Effector memory CD4-positive, alpha-beta T cell (primary cell): ENCODE measurements around the gene SLC52A3.

Source experiments
- DNase-seq, 3 donors: peaks; one replicate each; pipeline ENCODE4 v3.0.0-alpha.2; 2020
- H3K27ac ChIP-seq: 2 replicates; pipeline ENCODE4 v1.7.0; 2013; ENCODE audit warnings: mild to moderate bottlenecking, low read length, moderate library complexity; ENCODE audit not compliant: insufficient read depth, poor library complexity, severe bottlenecking
- H3K27me3 ChIP-seq: replicated peaks from 2 replicates; pipeline ENCODE4 v1.7.0; 2013; ENCODE audit warnings: mild to moderate bottlenecking, low read length; ENCODE audit not compliant: insufficient read depth, control insufficient read depth, poor library complexity, severe bottlenecking
- H3K36me3 ChIP-seq: 2 replicates; pipeline ENCODE4 v1.7.0; 2013; ENCODE audit warnings: mild to moderate bottlenecking, low read length, moderate library complexity; ENCODE audit not compliant: control insufficient read depth, insufficient read depth
- H3K4me1 ChIP-seq: 2 replicates; pipeline ENCODE4 v1.7.0; 2013; ENCODE audit warnings: low read length, mild to moderate bottlenecking; ENCODE audit not compliant: control insufficient read depth, insufficient read depth, poor library complexity, severe bottlenecking
- H3K4me3 ChIP-seq: 2 replicates; pipeline ENCODE4 v1.7.0; 2013; ENCODE audit warnings: low read length, low read depth, mild to moderate bottlenecking; ENCODE audit not compliant: insufficient read depth, poor library complexity, severe bottlenecking
- H3K9me3 ChIP-seq: 2 replicates; pipeline ENCODE4 v1.7.0; 2013; ENCODE audit warnings: mild to moderate bottlenecking, low read length, moderate library complexity; ENCODE audit not compliant: control insufficient read depth

Gene SLC52A3

GRCh38 chr20:753897-754635 lies 14.2 kb downstream of the SLC52A3 start:
- DNase-seq: no peak
- H3K4me1 ChIP-seq: no peaks in the 10 kb centered on the region
- H3K27ac ChIP-seq: no peak overlapping the region
- H3K9me3 ChIP-seq: no peaks in the 10 kb centered on the region
- no peak overlapping the region for H3K4me3 ChIP-seq
- H3K27me3 ChIP-seq: no peaks in the 10 kb centered on the region
- H3K36me3 ChIP-seq: no peaks in the 10 kb centered on the region

- no peak for DNase-seq
- Histone ChIP-seq H3K27ac (no peak overlapping the region), H3K27me3 (no peaks in the 10 kb centered on the region), H3K9me3 (no peaks in the 10 kb centered on the region), H3K36me3 (no peaks in the 10 kb centered on the region), H3K4me3 (no peak overlapping the region), H3K4me1 (no peaks in the 10 kb centered on the region)
Observed at GRCh38 chr20:753136-753535, 15.2 kb downstream of the SLC52A3 start.

GRCh38 chr20:752291-752690 lies 16.0 kb downstream of the SLC52A3 start:
- H3K36me3 ChIP-seq: no peaks in the 10 kb centered on the region
- DNase-seq: no peak
- no peak overlapping the region for H3K4me3 ChIP-seq
- H3K9me3 ChIP-seq: no peaks in the 10 kb centered on the region
- H3K27ac ChIP-seq: no peak overlapping the region
- H3K27me3 ChIP-seq: no peaks in the 10 kb centered on the region
- no peaks in the 10 kb centered on the region for H3K4me1 ChIP-seq

DNA sequence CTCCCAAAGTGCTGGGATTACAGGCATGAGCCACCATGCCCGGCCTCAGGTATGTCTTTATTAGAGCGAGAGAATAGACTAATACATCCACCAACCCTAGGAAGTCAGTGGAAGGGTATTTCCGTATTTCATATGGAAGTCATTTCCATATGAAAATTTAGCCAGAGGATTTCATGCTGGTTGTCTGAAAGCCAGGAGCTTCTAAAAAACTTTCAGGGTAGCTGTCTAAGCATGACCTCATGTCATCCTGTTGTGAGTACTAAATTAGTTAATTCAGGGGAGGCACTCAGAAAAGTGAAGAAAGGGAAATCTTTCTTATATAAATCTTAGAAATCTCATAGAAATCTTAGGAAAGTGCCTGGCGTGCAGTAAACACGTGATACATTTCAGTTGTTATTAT lies 16.5 kb downstream of the SLC52A3 start:
- no peaks in the 10 kb centered on the region for H3K27me3 ChIP-seq
- H3K36me3 ChIP-seq: no peaks in the 10 kb centered on the region
- H3K4me1 ChIP-seq: no peaks in the 10 kb centered on the region
- no peak overlapping the region for H3K4me3 ChIP-seq
- H3K27ac ChIP-seq: no peak overlapping the region
- H3K9me3 ChIP-seq: no peaks in the 10 kb centered on the region
- no peak for DNase-seq

DNA sequence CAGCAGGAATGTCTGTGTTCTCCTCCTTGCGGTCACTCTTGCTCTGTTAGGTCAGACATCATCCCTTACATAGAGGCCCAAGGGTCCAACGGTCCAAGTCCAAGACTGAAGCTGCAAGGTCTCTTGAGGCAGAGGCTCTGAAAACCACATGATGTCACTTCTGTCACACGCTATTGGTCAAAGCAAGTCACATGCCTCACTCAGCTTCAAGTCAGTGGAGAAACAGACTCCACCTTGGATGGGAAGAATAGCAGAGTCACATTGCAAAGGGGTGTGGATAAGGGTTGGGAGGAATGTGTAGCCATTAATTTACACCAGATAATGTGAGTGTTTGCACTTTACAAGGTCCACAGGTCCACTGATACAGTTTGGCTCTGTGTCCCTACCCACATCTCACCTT lies 17.5 kb downstream of the SLC52A3 start:
- Histone ChIP-seq H3K27ac (no peak overlapping the region), H3K4me3 (no peak overlapping the region), H3K36me3 (no peaks in the 10 kb centered on the region), H3K9me3 (no peaks in the 10 kb centered on the region), H3K4me1 (no peaks in the 10 kb centered on the region), H3K27me3 (no peaks in the 10 kb centered on the region)
- DNase-seq: no peak

- DNase-seq: no peak
- no peak overlapping the region for H3K4me3 ChIP-seq
- H3K27ac ChIP-seq: no peak overlapping the region
- no peaks in the 10 kb centered on the region for H3K4me1 ChIP-seq
- H3K36me3 ChIP-seq: no peaks in the 10 kb centered on the region
- no peaks in the 10 kb centered on the region for H3K9me3 ChIP-seq
- no peaks in the 10 kb centered on the region for H3K27me3 ChIP-seq
Observed at GRCh38 chr20:745683-746301, 22.5 kb downstream of the SLC52A3 start.

DNA sequence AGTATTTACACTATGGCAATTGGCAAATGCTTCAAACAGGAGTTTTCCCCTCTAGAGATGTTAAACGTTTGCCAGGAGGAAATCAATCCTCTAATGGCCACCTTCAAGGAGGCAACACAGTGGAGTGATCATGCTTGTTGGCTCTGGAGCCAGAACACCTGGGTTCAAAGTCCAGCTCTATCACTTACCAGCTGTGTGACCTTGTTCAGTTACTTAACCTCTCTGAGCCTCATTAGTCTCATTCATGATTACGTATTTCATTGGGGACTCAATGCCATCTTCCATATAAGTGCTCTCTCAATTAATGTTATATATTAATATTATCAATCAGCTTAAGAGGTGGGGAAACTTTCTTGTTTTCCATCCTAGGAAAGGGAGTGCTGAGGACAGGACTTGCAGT lies 26.1 kb downstream of the SLC52A3 start:
- DNase-seq: no peak
- Histone ChIP-seq H3K27me3 (no peaks in the 10 kb centered on the region), H3K27ac (no peak overlapping the region), H3K9me3 (no peaks in the 10 kb centered on the region), H3K36me3 (no peaks in the 10 kb centered on the region), H3K4me3 (no peak overlapping the region), H3K4me1 (no peaks in the 10 kb centered on the region)

DNA sequence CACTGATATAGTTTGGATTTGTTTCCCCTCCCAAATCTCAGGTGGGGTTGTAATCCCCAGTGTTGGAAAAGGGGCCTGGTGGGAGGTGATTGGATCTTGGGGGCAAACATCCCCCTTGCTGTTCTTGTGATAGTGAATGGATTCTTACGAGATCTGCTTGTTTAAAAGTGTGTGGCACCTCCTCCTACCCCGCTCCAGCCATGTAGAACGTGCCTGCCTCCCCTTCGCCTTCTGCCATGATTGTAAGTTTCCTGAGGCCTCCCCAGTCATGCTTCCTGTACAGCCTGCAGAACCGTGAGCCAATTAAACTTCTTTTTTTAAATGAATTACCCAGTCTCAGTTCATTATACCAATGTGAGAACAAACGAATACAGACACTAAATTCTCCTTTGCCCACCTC lies 26.7 kb downstream of the SLC52A3 start:
- no peak overlapping the region for H3K27ac ChIP-seq
- no peaks in the 10 kb centered on the region for H3K27me3 ChIP-seq
- H3K9me3 ChIP-seq: no peaks in the 10 kb centered on the region
- no peak overlapping the region for H3K4me3 ChIP-seq
- no peak for DNase-seq
- no peaks in the 10 kb centered on the region for H3K36me3 ChIP-seq
- no peaks in the 10 kb centered on the region for H3K4me1 ChIP-seq

- Histone ChIP-seq H3K4me1 (no peaks in the 10 kb centered on the region), H3K27ac (no peak overlapping the region), H3K9me3 (no peaks in the 10 kb centered on the region), H3K4me3 (no peak overlapping the region), H3K36me3 (no peaks in the 10 kb centered on the region), H3K27me3 (no peaks in the 10 kb centered on the region)
- no peak for DNase-seq
Observed at GRCh38 chr20:740162-740561, 28.1 kb downstream of the SLC52A3 start.

DNA sequence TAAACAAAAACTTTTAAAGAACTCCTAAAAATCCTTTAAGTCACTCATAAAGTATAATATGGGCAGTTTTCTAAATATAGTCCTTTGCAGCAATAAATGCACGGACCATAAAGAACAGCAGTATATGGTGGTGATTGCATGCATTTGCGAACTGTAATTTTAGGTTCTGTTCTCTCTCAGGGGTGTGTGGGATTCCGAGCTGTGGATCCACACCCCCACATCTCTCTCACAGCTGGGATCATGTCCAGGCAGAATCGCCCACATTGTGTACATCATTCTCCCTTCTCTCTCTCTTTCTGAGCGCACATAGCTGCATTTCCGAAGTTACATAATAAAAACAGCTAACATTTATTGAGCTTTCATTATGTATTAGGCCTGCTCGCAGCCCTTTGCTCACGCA lies 28.6 kb downstream of the SLC52A3 start:
- Histone ChIP-seq H3K9me3 (no peaks in the 10 kb centered on the region), H3K27ac (no peak overlapping the region), H3K4me1 (no peaks in the 10 kb centered on the region), H3K27me3 (no peaks in the 10 kb centered on the region), H3K36me3 (no peaks in the 10 kb centered on the region), H3K4me3 (no peak overlapping the region)
- DNase-seq: no peak
